Kidney epithelial cell (primary cell): Measurements from ENCODE around the gene VPS37D. TPM values are rescaled to one million over a fixed set of nuclear protein-coding genes. Genes with fewer than 3 reads are reported as not detected.
"Not testable (repeated sequence)": the region's sequence is repeated elsewhere in the genome, so short reads cannot be mapped to it uniquely, and the experiment has no call there.

Experiments
- DNase-seq: peaks from one replicate; pipeline ENCODE4 v3.0.0-alpha.2; 2010; ENCODE audit warnings: low read depth
- H3K27me3 ChIP-seq: 2 replicates; pipeline ENCODE4 v1.6.0; 2011; ENCODE audit warnings: low read length; ENCODE audit not compliant: control insufficient read depth, insufficient read depth
- H3K36me3 ChIP-seq: 2 replicates; pipeline ENCODE4 v1.5.1; 2011; ENCODE audit warnings: low read length; ENCODE audit not compliant: control insufficient read depth, insufficient read depth
- H3K4me3 ChIP-seq: 2 replicates; pipeline ENCODE4 v1.5.1; 2011; ENCODE audit warnings: low read depth, mild to moderate bottlenecking, control low read depth, low read length
- total RNA-seq: library from RNA; depleted of rRNA; stranded (reverse); fragments of >200 nt; gene quantifications from 2 replicates; pipeline ENCODE4 v1.2.3, GENCODE V29; 2015
- TF ChIP-seq, protein P1 (sequence below): IDR thresholded peaks from 2 replicates; pipeline ENCODE4 v1.5.1; 2011; ENCODE audit warnings: mild to moderate bottlenecking, moderate library complexity, low read length, control low read depth, inconsistent platforms; ENCODE audit not compliant: insufficient read depth, poor library complexity, severe bottlenecking

VPS37D gene
- total RNA-seq, 1 donor from 2014 or later = 9.0 TPM

DNA sequence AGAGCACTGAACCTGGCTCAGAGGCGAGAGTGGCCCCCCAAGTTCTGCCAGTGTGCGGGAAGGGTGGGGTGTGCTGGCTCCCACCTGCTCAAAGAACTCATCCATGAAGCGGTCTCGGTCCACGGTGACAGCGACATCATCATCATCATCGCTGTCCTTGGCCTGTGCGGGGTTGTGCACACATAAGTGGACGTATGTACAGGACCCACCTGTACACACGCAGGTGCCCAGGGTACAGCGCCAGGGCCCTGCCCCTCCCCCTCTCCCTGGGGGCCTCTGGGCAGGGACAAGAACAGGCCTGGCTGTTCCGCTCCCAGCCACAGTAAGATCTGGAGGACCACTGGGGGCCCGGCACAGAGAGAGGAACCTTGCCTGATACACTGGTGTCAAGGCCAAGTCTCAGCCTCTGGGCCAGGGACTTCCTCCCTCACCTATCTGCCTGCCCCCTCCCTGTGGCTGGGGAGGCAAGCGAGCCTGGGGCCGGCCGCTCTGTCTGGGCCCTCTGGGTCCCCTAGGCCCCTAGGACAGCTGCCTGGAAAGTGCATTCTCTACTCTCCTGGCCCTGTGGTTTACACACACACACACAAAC, 41.4 kb downstream of the VPS37D start:
- H3K4me3 ChIP-seq = no peak overlapping the region
- no peaks in the 10 kb centered on the region for H3K36me3 ChIP-seq
- no peaks in the 10 kb centered on the region for H3K27me3 ChIP-seq
- TF ChIP-seq, protein P1, sequence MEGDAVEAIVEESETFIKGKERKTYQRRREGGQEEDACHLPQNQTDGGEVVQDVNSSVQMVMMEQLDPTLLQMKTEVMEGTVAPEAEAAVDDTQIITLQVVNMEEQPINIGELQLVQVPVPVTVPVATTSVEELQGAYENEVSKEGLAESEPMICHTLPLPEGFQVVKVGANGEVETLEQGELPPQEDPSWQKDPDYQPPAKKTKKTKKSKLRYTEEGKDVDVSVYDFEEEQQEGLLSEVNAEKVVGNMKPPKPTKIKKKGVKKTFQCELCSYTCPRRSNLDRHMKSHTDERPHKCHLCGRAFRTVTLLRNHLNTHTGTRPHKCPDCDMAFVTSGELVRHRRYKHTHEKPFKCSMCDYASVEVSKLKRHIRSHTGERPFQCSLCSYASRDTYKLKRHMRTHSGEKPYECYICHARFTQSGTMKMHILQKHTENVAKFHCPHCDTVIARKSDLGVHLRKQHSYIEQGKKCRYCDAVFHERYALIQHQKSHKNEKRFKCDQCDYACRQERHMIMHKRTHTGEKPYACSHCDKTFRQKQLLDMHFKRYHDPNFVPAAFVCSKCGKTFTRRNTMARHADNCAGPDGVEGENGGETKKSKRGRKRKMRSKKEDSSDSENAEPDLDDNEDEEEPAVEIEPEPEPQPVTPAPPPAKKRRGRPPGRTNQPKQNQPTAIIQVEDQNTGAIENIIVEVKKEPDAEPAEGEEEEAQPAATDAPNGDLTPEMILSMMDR = no peak
- DNase-seq = no peak

DNA sequence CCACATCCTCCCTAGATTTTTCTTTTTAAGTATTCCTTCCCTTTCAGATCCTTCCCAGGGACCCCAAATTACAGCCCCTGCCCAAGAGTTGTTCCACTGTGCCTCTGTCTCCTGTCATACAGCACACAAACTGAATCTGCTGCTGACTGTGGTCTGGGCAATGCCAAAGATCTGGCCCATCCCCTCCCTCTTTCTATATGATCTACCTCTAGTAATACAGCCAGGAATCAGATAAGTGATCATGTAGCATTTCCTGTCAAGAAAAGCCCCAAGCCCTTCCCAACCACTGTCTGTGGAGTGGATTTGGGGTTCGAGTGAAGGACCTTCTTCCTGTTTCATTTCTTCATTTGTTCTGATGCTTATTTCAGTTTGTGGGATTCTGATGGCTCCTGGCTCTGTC, 45.1 kb downstream of the VPS37D start:
- H3K4me3 ChIP-seq = no peak overlapping the region
- no peak for DNase-seq

DNA sequence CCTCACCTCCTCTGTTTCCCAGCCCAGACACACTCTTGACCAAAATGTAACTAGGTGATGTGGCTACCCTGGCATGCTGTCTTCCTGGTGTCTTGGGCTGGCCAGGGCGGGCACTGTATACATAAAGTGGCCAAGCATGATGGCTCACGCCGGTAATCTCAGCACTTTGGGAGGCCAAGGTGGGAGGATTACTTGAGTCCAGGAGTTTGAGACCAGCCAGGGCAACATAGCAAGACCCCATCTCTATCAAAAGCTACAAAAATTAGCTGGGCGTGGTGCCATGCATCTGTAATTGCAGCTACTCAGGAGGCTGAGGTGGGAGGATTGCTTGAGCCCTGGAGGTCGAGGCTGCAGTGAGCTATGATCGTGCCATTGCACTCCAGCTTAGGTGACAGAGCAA, 45.7 kb downstream of the VPS37D start:
- H3K27me3 ChIP-seq, DNase-seq, H3K4me3 ChIP-seq, H3K36me3 ChIP-seq: not testable (repeated sequence)

More for the DNA sequence above, 45.1 kb downstream of the VPS37D start:
- Histone ChIP-seq H3K27me3 (no peaks in the 10 kb centered on the region), H3K36me3 (no peaks in the 10 kb centered on the region)
- TF ChIP-seq, protein P1 = no peak

DNA sequence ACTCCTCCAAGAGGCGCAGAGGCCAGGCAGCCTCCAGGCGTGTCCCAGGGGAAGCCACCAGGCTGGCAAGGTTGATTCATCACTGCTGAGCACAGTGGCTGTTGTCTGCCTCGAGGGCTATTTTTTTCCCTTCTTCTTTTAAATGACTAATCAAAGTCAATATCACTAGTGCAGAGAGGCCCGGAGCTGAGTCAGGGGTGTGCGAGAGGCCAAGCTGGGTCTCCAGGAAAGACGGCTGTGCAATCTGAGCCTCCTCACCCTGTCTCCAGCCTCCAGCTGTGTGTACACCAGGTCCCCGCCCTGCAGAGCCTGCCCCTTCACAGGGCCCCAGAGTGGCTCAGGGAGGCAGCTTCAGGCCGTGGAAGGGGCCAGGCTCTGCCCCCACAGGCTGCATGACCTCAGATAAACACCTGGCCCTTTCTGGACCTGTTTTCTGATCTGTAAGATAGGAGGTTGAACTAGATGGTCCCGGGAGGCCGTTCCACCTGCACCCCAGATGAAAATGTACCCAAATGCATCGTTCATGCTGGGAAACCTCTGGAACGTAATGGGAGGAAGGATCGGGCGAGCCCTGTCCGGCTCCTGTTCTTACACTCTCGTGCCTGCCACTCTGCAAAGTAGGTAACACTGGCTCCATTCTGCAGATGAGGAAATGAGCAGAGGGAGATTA, 48.2 kb downstream of the VPS37D start:
- H3K4me3 ChIP-seq = no peak overlapping the region
- DNase-seq = peak; percentile 90
- TF ChIP-seq, protein P1 = no peak
- no peaks in the 10 kb centered on the region for H3K27me3 ChIP-seq
- H3K36me3 ChIP-seq = no peaks in the 10 kb centered on the region

DNA sequence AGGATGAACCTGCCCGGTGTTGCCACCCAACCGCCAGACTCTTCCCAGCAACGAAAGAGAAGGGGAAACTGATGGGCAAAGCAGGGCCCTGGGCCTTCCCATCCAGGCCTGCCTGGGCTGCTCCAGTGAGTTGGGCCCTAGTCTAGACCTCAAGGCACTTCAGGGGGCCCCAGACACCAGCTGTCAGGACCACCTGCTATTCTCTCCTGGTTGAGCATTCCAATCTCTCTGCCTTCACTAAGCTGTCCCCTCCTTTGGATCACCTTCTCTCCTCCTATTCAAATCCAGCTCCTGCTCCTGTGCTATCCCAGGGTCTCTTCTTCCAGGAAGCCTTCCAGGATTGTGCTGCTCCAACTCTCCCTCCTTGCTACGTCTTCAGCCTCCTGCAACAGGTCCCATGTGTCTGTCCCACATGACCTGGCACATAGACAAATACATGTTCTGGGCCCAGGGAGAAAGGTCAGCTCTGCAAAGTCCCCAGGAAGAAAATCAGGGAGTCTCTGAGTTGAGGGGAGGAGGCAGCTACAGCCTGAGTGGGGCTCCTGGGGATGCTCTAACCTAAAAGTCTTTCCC, 48.8 kb downstream of the VPS37D start:
- Histone ChIP-seq H3K4me3 (no peak overlapping the region), H3K36me3 (no peaks in the 10 kb centered on the region), H3K27me3 (no peaks in the 10 kb centered on the region)
- TF ChIP-seq, protein P1 = no peak
- DNase-seq = no peak

DNA sequence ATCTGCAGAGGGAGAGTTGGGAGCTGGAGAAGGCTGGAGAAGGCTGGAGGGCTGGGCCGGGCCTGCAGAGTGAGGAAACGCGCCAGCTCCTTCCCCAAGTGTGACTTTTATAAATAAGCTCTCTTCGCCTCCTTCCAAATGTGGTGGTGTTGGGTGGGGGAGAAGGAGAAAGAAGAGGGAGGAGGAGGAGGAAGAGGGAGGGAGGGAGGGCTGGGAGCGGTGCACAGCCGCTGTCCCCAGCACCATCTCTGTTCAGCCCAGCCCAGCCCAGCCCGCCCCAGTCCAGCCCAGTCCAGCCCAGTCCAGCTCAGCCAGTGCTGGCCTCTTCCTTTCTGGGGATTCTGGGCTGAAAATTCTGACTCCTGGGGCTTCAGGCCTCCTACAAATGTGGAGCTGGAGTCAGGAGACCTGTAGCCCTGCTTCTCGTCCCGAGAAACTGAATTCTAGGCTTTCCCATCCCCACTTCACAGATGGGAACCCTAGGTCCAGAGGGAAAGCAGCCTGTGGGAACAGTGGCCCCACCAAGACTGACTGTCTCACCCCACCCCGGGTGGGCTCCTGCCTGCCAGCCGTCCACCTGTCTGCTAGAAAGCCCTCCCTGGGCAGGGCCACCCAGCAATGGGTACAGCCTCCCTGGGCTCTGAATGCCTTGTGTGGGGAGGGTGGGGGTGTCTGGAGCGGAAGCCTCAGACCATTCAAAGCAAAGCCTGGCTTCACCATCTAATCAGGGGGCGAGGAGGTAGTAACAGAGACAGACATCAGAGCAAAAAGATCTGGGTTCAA, 49.6 kb downstream of the VPS37D start:
- Histone ChIP-seq H3K36me3 (no peaks in the 10 kb centered on the region), H3K4me3 (peak overlapping the region; percentile 2), H3K27me3 (no peaks in the 10 kb centered on the region)
- no peak for DNase-seq
- TF ChIP-seq, protein P1 = no peak
